ENCODE results near the gene MAGEC1. TPM values are rescaled to one million over a fixed set of nuclear protein-coding genes. Genes with fewer than 3 reads are reported as not detected.

Gene MAGEC1
- total and polyA plus RNA-seq, 2 experiments from 2014 or later, result not detected

DNA sequence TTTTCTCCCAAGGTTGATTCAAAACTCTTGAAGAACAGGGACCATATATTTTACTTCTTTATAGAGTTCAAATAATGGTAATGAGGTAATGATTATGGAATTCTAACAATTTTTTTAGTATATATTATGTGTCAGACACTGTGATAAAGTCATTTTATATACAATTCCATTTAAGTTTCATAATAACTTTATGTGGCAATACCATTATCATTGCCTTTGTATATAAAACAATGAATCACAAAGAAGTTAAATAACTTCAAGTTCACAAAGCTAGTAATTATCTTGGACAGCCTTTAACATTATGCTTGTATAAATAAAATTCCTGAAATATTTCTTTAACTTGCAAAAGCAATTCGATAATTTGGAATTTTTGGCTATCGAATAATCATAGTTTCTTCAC lies 20.6 kb downstream of the MAGEC1 start:
- H3K9me3 Mint-ChIP-seq, result no peaks in the 10 kb centered on the region
- H3K4me1 ChIP-seq (ENCODE audit: insufficient read depth), result no peaks in the 10 kb centered on the region
- H3K36me3 ChIP-seq (ENCODE audit: insufficient read depth), result no peaks in the 10 kb centered on the region
- no peak overlapping the region for H3K4me3 Mint-ChIP-seq
- H3K9me2 ChIP-seq (ENCODE audit: insufficient read depth), result no peaks in the 10 kb centered on the region
- no peaks in the 10 kb centered on the region for H3K4me1 Mint-ChIP-seq
- H3K79me2 ChIP-seq (replicated peaks; ENCODE audit: insufficient read depth), result no peaks in the 10 kb centered on the region
- TF ChIP-seq, protein P1, sequence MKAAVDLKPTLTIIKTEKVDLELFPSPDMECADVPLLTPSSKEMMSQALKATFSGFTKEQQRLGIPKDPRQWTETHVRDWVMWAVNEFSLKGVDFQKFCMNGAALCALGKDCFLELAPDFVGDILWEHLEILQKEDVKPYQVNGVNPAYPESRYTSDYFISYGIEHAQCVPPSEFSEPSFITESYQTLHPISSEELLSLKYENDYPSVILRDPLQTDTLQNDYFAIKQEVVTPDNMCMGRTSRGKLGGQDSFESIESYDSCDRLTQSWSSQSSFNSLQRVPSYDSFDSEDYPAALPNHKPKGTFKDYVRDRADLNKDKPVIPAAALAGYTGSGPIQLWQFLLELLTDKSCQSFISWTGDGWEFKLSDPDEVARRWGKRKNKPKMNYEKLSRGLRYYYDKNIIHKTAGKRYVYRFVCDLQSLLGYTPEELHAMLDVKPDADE (IDR thresholded peaks at IDR 0.05), result no peak
- TF ChIP-seq ZNF114 (CRISPR knock-in tag; IDR thresholded peaks at IDR 0.05) (no peak), JUNB (IDR thresholded peaks at IDR 0.05; ENCODE audit: unreplicated experiment) (no peak), EZH2phosphoT487 (IDR thresholded peaks at IDR 0.05; ENCODE audit: unreplicated experiment) (no peak), ZNF331 (CRISPR knock-in tag; IDR thresholded peaks at IDR 0.05; ENCODE audit: low read depth) (no peak), POLR2AphosphoS5 (IDR thresholded peaks at IDR 0.05; ENCODE audit: low read depth) (no peak), STAT1 (IDR thresholded peaks at IDR 0.05; ENCODE audit: unreplicated experiment) (no peak), CREB1 (CRISPR knock-in tag; IDR thresholded peaks at IDR 0.05; ENCODE audit: low read depth) (no peak), NANOG (IDR thresholded peaks at IDR 0.05; ENCODE audit: borderline replicate concordance) (no peak), EZH2 (IDR thresholded peaks at IDR 0.05; ENCODE audit: low read depth, unreplicated experiment) (no peak)
- TF ChIP-seq, protein P2, sequence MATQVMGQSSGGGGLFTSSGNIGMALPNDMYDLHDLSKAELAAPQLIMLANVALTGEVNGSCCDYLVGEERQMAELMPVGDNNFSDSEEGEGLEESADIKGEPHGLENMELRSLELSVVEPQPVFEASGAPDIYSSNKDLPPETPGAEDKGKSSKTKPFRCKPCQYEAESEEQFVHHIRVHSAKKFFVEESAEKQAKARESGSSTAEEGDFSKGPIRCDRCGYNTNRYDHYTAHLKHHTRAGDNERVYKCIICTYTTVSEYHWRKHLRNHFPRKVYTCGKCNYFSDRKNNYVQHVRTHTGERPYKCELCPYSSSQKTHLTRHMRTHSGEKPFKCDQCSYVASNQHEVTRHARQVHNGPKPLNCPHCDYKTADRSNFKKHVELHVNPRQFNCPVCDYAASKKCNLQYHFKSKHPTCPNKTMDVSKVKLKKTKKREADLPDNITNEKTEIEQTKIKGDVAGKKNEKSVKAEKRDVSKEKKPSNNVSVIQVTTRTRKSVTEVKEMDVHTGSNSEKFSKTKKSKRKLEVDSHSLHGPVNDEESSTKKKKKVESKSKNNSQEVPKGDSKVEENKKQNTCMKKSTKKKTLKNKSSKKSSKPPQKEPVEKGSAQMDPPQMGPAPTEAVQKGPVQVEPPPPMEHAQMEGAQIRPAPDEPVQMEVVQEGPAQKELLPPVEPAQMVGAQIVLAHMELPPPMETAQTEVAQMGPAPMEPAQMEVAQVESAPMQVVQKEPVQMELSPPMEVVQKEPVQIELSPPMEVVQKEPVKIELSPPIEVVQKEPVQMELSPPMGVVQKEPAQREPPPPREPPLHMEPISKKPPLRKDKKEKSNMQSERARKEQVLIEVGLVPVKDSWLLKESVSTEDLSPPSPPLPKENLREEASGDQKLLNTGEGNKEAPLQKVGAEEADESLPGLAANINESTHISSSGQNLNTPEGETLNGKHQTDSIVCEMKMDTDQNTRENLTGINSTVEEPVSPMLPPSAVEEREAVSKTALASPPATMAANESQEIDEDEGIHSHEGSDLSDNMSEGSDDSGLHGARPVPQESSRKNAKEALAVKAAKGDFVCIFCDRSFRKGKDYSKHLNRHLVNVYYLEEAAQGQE (IDR thresholded peaks at IDR 0.05; ENCODE audit: unreplicated experiment), result no peak
- TF ChIP-seq, protein P3, sequence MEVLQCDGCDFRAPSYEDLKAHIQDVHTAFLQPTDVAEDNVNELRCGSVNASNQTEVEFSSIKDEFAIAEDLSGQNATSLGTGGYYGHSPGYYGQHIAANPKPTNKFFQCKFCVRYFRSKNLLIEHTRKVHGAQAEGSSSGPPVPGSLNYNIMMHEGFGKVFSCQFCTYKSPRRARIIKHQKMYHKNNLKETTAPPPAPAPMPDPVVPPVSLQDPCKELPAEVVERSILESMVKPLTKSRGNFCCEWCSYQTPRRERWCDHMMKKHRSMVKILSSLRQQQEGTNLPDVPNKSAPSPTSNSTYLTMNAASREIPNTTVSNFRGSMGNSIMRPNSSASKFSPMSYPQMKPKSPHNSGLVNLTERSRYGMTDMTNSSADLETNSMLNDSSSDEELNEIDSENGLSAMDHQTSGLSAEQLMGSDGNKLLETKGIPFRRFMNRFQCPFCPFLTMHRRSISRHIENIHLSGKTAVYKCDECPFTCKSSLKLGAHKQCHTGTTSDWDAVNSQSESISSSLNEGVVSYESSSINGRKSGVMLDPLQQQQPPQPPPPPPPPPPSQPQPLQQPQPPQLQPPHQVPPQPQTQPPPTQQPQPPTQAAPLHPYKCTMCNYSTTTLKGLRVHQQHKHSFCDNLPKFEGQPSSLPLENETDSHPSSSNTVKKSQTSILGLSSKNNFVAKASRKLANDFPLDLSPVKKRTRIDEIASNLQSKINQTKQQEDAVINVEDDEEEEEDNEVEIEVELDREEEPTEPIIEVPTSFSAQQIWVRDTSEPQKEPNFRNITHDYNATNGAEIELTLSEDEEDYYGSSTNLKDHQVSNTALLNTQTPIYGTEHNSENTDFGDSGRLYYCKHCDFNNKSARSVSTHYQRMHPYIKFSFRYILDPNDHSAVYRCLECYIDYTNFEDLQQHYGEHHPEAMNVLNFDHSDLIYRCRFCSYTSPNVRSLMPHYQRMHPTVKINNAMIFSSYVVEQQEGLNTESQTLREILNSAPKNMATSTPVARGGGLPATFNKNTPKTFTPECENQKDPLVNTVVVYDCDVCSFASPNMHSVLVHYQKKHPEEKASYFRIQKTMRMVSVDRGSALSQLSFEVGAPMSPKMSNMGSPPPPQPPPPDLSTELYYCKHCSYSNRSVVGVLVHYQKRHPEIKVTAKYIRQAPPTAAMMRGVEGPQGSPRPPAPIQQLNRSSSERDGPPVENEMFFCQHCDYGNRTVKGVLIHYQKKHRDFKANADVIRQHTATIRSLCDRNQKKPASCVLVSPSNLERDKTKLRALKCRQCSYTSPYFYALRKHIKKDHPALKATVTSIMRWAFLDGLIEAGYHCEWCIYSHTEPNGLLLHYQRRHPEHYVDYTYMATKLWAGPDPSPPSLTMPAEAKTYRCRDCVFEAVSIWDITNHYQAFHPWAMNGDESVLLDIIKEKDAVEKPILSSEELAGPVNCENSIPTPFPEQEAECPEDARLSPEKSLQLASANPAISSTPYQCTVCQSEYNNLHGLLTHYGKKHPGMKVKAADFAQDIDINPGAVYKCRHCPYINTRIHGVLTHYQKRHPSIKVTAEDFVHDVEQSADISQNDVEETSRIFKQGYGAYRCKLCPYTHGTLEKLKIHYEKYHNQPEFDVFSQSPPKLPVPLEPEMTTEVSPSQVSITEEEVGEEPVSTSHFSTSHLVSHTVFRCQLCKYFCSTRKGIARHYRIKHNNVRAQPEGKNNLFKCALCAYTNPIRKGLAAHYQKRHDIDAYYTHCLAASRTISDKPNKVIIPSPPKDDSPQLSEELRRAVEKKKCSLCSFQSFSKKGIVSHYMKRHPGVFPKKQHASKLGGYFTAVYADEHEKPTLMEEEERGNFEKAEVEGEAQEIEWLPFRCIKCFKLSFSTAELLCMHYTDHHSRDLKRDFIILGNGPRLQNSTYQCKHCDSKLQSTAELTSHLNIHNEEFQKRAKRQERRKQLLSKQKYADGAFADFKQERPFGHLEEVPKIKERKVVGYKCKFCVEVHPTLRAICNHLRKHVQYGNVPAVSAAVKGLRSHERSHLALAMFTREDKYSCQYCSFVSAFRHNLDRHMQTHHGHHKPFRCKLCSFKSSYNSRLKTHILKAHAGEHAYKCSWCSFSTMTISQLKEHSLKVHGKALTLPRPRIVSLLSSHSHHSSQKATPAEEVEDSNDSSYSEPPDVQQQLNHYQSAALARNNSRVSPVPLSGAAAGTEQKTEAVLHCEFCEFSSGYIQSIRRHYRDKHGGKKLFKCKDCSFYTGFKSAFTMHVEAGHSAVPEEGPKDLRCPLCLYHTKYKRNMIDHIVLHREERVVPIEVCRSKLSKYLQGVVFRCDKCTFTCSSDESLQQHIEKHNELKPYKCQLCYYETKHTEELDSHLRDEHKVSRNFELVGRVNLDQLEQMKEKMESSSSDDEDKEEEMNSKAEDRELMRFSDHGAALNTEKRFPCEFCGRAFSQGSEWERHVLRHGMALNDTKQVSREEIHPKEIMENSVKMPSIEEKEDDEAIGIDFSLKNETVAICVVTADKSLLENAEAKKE (CRISPR knock-in tag; IDR thresholded peaks at IDR 0.05), result no peak
- TF ChIP-seq, protein P4, sequence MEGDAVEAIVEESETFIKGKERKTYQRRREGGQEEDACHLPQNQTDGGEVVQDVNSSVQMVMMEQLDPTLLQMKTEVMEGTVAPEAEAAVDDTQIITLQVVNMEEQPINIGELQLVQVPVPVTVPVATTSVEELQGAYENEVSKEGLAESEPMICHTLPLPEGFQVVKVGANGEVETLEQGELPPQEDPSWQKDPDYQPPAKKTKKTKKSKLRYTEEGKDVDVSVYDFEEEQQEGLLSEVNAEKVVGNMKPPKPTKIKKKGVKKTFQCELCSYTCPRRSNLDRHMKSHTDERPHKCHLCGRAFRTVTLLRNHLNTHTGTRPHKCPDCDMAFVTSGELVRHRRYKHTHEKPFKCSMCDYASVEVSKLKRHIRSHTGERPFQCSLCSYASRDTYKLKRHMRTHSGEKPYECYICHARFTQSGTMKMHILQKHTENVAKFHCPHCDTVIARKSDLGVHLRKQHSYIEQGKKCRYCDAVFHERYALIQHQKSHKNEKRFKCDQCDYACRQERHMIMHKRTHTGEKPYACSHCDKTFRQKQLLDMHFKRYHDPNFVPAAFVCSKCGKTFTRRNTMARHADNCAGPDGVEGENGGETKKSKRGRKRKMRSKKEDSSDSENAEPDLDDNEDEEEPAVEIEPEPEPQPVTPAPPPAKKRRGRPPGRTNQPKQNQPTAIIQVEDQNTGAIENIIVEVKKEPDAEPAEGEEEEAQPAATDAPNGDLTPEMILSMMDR (conservative IDR thresholded peaks at IDR 0.05; ENCODE audit: low read depth in 2 of 2), result no peak
- no peak overlapping the region for H3K27ac ChIP-seq (ENCODE audit: low read depth)
- H3K27ac Mint-ChIP-seq, result no peak overlapping the region
- no peaks in the 10 kb centered on the region for H3K27me3 Mint-ChIP-seq (ENCODE audit: insufficient read depth, low read depth, poor library complexity)
- no peak overlapping the region for H3K4me2 ChIP-seq
- DNase-seq (ENCODE audit: low spot score) (no peak), ATAC-seq (no peak)
- no peak overlapping the region for H2AFZ ChIP-seq
- no peaks in the 10 kb centered on the region for H3K27me3 ChIP-seq (ENCODE audit: insufficient read depth)
- no peak overlapping the region for H3K4me3 ChIP-seq
- no peaks in the 10 kb centered on the region for H4K20me1 ChIP-seq (replicated peaks; ENCODE audit: insufficient read depth)
- no peaks in the 10 kb centered on the region for H3K36me3 Mint-ChIP-seq (ENCODE audit: low read depth)
- H3F3A ChIP-seq (replicated peaks; ENCODE audit: low read depth), result no peaks in the 10 kb centered on the region
